Colonic mucosa (tissue), 4 donors: ENCODE data around the gene OPCML. TPM values are rescaled to one million over a fixed set of nuclear protein-coding genes. Genes with fewer than 3 reads are reported as not detected.

Experiments
- DNase-seq: peaks from one replicate; pipeline ENCODE4 v3.0.0-alpha.2; 2020
- H3K27ac ChIP-seq: fragments of 200-600 bp; one replicate; pipeline ENCODE4 v1.8.0; 2021
- H3K27me3 ChIP-seq: fragments of 200-600 bp; one replicate; pipeline ENCODE4 v1.8.0; 2021
- H3K36me3 ChIP-seq: fragments of 200-600 bp; one replicate; pipeline ENCODE4 v1.8.0; 2021
- H3K4me1 ChIP-seq: fragments of 200-600 bp; one replicate; pipeline ENCODE4 v1.8.0; 2021; ENCODE audit warnings: mild to moderate bottlenecking
- H3K4me3 ChIP-seq: fragments of 200-600 bp; one replicate; pipeline ENCODE4 v1.8.0; 2021
- H3K9ac ChIP-seq, 2 donors: one replicate each; pipeline ENCODE4 v1.7.0; 2013; ENCODE audit warnings: control low read depth in 2 of 2, low read depth in 2 of 2, low read length in 2 of 2
- H3K9me3 ChIP-seq: fragments of 200-600 bp; one replicate; pipeline ENCODE4 v1.8.0; 2021
- intact Hi-C: fragments of 100-400 bp; cut with DNase I; formaldehyde crosslinking; loops from one replicate; pipeline ENCODE4 v1.14.1; 2022
- total RNA-seq, 2 donors: library from RNA; stranded (reverse); fragmentation: NEBNext Ultra II Directional in 1 of 2; extraction: Animal tissue kit (Norgen Biotek cat#: 25700) in 1 of 2; gene quantifications; one replicate each; pipeline ENCODE4 v1.2.1, GENCODE V29; 2021
- TF ChIP-seq, protein P1 (sequence below): fragments of 200-600 bp; IDR thresholded peaks from one replicate; pipeline ENCODE4 v1.8.0; 2022; ENCODE audit warnings: antibody characterized with exemption, mild to moderate bottlenecking
- donor health status: healthy.
- donor health status: DM: no; HTN: no; CAD: no.
- donor health status: DM: no; HTN: no; CAD: no.

OPCML gene
- total RNA-seq, 2 donors from 2014 or later, result 0.08 TPM; not detected in 1

DNA sequence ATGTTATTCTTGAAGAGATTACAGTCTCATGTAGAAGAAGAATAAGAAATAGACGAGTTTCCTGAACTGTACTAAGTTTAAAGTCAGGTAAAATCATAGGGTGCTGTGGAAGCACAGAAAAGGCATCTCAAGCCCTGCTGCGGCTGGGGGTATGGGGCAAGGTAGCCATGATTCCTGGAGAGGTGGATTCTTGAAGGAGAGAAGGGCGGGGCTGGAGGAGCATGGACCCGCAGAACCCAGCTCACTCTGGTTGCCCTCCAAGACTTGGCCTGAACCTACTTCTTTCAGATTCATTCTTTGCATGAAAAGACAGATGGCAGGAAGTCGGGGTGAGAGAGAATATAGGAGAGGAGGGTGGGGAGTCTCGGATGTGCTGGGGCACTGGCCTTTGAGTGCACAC lies 57.8 kb downstream of the OPCML start:
- DNase-seq, result no peak
- intact Hi-C loops, result no loop called here
- TF ChIP-seq, protein P1, sequence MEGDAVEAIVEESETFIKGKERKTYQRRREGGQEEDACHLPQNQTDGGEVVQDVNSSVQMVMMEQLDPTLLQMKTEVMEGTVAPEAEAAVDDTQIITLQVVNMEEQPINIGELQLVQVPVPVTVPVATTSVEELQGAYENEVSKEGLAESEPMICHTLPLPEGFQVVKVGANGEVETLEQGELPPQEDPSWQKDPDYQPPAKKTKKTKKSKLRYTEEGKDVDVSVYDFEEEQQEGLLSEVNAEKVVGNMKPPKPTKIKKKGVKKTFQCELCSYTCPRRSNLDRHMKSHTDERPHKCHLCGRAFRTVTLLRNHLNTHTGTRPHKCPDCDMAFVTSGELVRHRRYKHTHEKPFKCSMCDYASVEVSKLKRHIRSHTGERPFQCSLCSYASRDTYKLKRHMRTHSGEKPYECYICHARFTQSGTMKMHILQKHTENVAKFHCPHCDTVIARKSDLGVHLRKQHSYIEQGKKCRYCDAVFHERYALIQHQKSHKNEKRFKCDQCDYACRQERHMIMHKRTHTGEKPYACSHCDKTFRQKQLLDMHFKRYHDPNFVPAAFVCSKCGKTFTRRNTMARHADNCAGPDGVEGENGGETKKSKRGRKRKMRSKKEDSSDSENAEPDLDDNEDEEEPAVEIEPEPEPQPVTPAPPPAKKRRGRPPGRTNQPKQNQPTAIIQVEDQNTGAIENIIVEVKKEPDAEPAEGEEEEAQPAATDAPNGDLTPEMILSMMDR, result no peak
- Histone ChIP-seq H3K27me3 (no peaks in the 10 kb centered on the region), H3K27ac (no peak overlapping the region), H3K9ac (no peak overlapping the region), H3K4me3 (no peak overlapping the region), H3K9me3 (no peaks in the 10 kb centered on the region), H3K4me1 (no peaks in the 10 kb centered on the region), H3K36me3 (no peaks in the 10 kb centered on the region)

DNA sequence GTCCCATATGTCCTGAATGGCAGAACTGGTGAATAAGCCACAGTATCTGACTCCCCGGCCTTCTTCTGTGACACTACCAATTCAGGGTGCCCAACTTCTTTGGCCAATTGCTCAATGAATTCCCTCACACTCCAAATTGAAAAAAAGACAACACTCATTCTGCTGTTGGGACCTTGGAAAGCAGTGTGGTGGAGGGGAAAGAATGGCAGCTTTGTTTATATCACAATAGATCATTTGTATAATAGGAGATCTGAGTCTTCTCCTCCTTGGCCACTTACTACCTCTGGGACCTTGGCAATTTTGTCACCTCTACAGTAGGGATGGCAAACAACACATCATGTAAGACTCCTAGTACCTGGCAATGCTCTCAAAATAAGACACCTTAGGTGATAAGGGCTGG lies 64.6 kb downstream of the OPCML start:
- H3K27ac ChIP-seq, result no peak overlapping the region
- H3K27me3 ChIP-seq, result no peaks in the 10 kb centered on the region
- intact Hi-C loops, result no loop called here
- no peak for DNase-seq
- no peaks in the 10 kb centered on the region for H3K4me1 ChIP-seq
- no peak overlapping the region for H3K9ac ChIP-seq
- no peak overlapping the region for H3K4me3 ChIP-seq
- H3K9me3 ChIP-seq, result no peaks in the 10 kb centered on the region
- TF ChIP-seq, protein P1, result no peak
- H3K36me3 ChIP-seq, result no peaks in the 10 kb centered on the region

DNA sequence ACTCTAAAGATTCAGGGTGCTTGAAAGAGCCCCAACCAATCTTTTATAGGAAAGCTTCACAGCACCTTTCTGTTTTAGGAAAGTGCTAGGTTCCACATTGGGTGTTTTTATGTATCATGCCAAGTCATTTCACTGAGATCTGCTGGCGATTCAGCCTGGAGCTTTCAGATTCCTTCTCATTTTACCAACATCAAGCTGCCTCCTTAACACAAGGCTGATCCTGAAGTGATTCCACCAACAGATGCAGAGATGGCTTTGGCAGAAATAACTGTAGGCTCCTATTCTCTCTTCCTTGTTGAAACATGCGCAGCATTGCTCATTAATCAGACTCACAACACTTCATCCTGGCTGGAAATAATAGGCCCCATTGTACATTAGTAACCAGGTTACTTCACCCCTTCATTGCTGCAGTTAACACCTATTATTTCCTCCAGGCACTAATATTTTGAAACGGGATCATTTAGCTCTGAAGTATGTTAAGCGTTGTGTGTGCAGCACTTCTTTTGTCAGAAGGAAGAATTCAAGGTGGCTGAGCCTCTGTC lies 89.0 kb downstream of the OPCML start:
- Histone ChIP-seq H3K27me3 (no peaks in the 10 kb centered on the region), H3K4me1 (no peaks in the 10 kb centered on the region), H3K36me3 (no peaks in the 10 kb centered on the region), H3K9ac (no peak overlapping the region), H3K4me3 (no peak overlapping the region), H3K27ac (no peak overlapping the region), H3K9me3 (no peaks in the 10 kb centered on the region)
- TF ChIP-seq, protein P1, result no peak
- DNase-seq, result no peak
- intact Hi-C loops, result no loop called here

DNA sequence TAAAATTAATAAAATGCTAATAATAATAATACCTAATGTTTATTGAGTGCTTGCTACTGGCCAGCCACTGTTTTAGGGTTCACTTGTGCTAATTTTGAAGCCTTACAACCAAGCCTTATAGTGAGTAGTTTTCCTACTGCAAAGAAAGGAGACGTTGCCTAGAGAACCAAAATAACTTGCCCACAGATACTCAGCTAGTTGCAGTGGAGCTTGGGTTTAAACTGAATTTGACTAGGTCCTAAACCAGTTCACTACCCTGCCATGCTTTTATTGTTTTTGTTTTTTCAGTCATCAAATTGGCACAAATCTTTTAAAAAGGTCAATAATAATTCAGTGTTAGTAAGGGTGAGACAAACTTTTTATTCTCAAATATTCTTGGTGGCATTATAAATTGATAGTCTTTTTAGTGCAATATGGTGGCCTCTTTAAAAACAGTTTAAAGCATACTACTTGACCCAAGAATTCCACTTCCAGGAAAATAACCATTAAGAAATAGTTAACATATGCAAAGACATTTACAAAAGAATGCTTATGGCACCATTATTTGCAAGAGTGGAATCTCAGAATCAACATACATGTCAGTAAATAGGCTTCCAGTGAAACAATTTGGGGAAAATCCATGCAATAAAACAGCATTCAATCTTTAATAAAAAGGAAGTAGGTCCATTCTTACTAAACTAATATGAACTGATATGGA lies 90.2 kb downstream of the OPCML start:
- Histone ChIP-seq H3K27ac (no peak overlapping the region), H3K4me1 (no peaks in the 10 kb centered on the region), H3K4me3 (no peak overlapping the region), H3K9me3 (no peaks in the 10 kb centered on the region), H3K9ac (no peak overlapping the region), H3K36me3 (no peaks in the 10 kb centered on the region), H3K27me3 (no peaks in the 10 kb centered on the region)
- intact Hi-C loops, result no loop called here
- TF ChIP-seq, protein P1, result no peak
- DNase-seq, result no peak

DNA sequence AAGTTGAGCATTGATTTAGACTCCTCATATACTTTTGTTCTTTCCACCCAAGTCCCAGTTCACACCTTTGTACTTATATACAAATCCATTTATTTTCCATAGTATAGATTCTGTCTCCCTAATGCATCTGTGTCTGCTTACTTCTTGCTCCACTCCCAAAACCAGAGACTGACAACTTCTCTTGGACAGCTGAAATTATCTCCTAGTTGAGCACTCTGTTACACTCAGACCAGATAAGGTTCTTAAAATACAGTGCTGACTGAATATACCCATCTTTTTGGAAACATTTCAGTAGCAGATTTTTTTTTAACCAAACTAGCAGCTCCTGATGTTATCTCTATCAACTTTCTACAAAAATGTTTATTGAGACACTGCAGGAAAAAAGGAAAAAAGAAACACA lies 106.3 kb downstream of the OPCML start:
- DNase-seq, result no peak
- no peak overlapping the region for H3K9ac ChIP-seq
- H3K36me3 ChIP-seq, result no peaks in the 10 kb centered on the region
- intact Hi-C loops, result no loop called here
- TF ChIP-seq, protein P1, result no peak
- H3K27ac ChIP-seq, result no peak overlapping the region
- H3K4me3 ChIP-seq, result no peak overlapping the region
- H3K9me3 ChIP-seq, result no peaks in the 10 kb centered on the region
- H3K4me1 ChIP-seq, result no peaks in the 10 kb centered on the region
- no peaks in the 10 kb centered on the region for H3K27me3 ChIP-seq
